Hepatocyte (in vitro differentiated cells): ENCODE data around the gene OPN1SW.

ENCODE experiments used
- EZH2 ChIP-seq: fragments of 200-600 bp; sonication (generic); IDR thresholded peaks from 2 replicates; pipeline ENCODE4 v1.6.1; 2016; ENCODE audit warnings: antibody characterized with exemption, mild to moderate bottlenecking, borderline replicate concordance
- EZH2phosphoT487 ChIP-seq: fragments of 200-600 bp; sonication (generic); IDR thresholded peaks from one replicate; pipeline ENCODE4 v1.6.1; 2018; ENCODE audit warnings: antibody characterized with exemption, mild to moderate bottlenecking, low read depth, moderate library complexity; ENCODE audit not compliant: unreplicated experiment, severe bottlenecking
- TF ChIP-seq, protein P1 (sequence below): fragments of 200-600 bp; sonication (generic); IDR thresholded peaks from 2 replicates; pipeline ENCODE4 v1.5.1; 2016; ENCODE audit warnings: antibody characterized with exemption, mild to moderate bottlenecking; ENCODE audit not compliant: poor library complexity

DNA sequence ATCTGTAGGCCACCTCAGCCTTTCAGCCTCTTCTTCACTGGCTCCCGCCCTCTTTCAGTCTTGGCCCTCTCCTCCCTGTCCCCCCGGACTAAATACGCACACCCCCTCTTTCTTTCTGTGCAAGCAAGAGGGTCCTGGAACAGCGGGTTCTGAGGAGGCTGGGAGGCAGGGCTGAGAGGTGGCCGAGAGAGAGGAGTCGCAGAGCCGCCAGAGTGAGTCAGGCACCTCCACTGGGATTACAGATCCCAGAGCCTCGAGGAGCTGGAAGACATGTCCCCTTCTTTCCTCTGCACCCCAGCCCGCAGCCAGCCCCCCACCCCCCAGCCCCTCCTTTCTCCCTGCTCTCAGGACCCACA, 16.4 kb upstream of the OPN1SW start:
- TF ChIP-seq, protein P1, sequence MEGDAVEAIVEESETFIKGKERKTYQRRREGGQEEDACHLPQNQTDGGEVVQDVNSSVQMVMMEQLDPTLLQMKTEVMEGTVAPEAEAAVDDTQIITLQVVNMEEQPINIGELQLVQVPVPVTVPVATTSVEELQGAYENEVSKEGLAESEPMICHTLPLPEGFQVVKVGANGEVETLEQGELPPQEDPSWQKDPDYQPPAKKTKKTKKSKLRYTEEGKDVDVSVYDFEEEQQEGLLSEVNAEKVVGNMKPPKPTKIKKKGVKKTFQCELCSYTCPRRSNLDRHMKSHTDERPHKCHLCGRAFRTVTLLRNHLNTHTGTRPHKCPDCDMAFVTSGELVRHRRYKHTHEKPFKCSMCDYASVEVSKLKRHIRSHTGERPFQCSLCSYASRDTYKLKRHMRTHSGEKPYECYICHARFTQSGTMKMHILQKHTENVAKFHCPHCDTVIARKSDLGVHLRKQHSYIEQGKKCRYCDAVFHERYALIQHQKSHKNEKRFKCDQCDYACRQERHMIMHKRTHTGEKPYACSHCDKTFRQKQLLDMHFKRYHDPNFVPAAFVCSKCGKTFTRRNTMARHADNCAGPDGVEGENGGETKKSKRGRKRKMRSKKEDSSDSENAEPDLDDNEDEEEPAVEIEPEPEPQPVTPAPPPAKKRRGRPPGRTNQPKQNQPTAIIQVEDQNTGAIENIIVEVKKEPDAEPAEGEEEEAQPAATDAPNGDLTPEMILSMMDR: no peak
- TF ChIP-seq EZH2 (no peak), EZH2phosphoT487 (no peak)
